ENCODE data around the gene LACTB. TPM values are rescaled to one million over a fixed set of nuclear protein-coding genes. Genes with fewer than 3 reads are reported as not detected.

The LACTB gene
- total and polyA plus RNA-seq, 7 donors, result 7.2 to 32.4 (median 11.2) TPM

DNA sequence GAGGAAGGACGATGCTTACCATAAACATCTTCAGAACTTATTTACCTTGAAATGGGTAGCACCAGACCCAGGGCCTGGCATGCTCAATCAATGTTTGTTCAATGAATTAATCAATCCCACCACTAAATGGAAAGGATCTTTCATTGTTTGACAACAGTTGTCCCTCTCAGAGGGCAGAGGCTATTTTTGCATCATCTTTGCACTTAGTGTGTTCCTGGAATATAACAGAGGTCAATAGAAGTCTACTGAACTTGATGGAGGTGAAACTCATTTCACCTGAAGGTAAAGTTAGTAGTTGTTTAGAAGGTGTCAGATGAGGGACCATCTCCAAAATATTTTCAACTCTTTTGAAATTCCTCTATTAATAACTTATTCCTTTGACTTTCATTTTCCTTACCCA is 36.9 kb upstream of the LACTB start:
- peaks cover 0 to 51% (median 45%) of the 10 kb centered on the region in 4 donors for H3K4me1 ChIP-seq
- intact Hi-C loops (cut with DNase I), result no loop called here

DNA sequence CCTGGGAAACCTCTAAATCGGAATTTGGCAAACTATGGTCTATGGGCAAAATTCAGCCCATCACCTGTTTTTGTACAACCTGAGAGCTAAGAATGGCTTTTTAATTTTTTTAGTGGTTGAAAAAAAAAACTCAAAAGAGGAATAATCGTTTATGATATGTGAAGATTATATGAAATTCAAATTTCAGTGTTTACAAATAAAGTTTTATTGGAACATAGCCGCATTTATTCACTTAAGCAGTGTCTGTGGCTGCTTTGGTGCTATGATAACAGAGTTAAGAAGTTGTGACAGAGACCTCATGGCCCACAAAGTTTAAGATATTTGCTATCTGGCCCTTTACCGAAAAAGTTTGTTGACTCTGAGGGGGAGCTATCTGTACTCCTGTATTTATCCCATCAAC is 36.4 kb upstream of the LACTB start:
- intact Hi-C loops (cut with DNase I), result no loop called here
- no peak overlapping the region for H3K27ac ChIP-seq
- no peaks in the 10 kb centered on the region for H3K9me3 ChIP-seq
- 83 to 91% methylated on average over 4 of the region's 4 CpGs for WGBS, 2 donors
- TF ChIP-seq, protein P1, sequence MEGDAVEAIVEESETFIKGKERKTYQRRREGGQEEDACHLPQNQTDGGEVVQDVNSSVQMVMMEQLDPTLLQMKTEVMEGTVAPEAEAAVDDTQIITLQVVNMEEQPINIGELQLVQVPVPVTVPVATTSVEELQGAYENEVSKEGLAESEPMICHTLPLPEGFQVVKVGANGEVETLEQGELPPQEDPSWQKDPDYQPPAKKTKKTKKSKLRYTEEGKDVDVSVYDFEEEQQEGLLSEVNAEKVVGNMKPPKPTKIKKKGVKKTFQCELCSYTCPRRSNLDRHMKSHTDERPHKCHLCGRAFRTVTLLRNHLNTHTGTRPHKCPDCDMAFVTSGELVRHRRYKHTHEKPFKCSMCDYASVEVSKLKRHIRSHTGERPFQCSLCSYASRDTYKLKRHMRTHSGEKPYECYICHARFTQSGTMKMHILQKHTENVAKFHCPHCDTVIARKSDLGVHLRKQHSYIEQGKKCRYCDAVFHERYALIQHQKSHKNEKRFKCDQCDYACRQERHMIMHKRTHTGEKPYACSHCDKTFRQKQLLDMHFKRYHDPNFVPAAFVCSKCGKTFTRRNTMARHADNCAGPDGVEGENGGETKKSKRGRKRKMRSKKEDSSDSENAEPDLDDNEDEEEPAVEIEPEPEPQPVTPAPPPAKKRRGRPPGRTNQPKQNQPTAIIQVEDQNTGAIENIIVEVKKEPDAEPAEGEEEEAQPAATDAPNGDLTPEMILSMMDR (IDR thresholded peaks at IDR 0.05), result no peak
- TF ChIP-seq POLR2AphosphoS5 (IDR thresholded peaks at IDR 0.05) (no peak), EP300 (IDR thresholded peaks at IDR 0.05) (no peak), POLR2A (IDR thresholded peaks at IDR 0.05) (no peak)
- DNase-seq, result no peak
- no peaks in the 10 kb centered on the region for H3K36me3 ChIP-seq
- H3K4me3 ChIP-seq, result no peak overlapping the region
- no peaks in the 10 kb centered on the region for H3K27me3 ChIP-seq
- peaks cover 0 to 51% (median 41%) of the 10 kb centered on the region in 4 donors for H3K4me1 ChIP-seq

More for the DNA sequence above, 36.9 kb upstream of the LACTB start:
- WGBS, 2 donors, result 88 to 98% methylated on average over 1 of the region's 1 CpG
- DNase-seq, result peak; percentile 28
- Histone ChIP-seq H3K36me3 (no peaks in the 10 kb centered on the region), H3K27me3 (no peaks in the 10 kb centered on the region), H3K4me3 (no peak overlapping the region), H3K9me3 (no peaks in the 10 kb centered on the region), H3K27ac (no peak overlapping the region)
- TF ChIP-seq POLR2A (IDR thresholded peaks at IDR 0.05), result no peak
- TF ChIP-seq POLR2AphosphoS5 (IDR thresholded peaks at IDR 0.05), result no peak
- TF ChIP-seq, protein P1 (IDR thresholded peaks at IDR 0.05), result no peak

DNA sequence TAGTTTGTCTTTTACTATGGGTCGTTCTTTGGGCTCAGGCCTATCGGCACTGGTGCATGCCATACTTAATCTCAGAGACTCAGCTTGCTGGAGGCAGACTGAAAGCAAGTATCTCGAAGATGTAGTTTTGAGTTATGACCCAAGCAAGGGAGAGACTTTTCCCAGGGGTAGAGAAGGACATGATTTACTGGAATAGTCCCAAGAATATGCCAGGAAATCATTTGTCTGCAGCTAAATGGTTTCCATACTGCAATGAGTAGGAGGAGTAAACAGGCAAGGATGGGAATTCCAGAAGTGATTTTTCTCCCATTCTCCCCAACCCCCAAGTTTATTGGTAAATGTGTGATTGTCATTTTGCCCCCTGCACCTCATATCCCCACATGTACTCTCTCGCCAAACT is 35.4 kb upstream of the LACTB start:
- Histone ChIP-seq H3K27ac (no peak overlapping the region), H3K9me3 (no peaks in the 10 kb centered on the region), H3K4me1 (peaks cover 0 to 43% (median 33%) of the 10 kb centered on the region in 4 donors), H3K4me3 (no peak overlapping the region), H3K27me3 (no peaks in the 10 kb centered on the region), H3K36me3 (no peaks in the 10 kb centered on the region)
- WGBS, 2 donors, result 87 to 90% methylated on average over 4 of the region's 4 CpGs
- TF ChIP-seq POLR2AphosphoS5 (IDR thresholded peaks at IDR 0.05), result no peak
- TF ChIP-seq, protein P1 (IDR thresholded peaks at IDR 0.05), result no peak
- DNase-seq, result no peak
- intact Hi-C loops (cut with DNase I), result no loop called here

DNA sequence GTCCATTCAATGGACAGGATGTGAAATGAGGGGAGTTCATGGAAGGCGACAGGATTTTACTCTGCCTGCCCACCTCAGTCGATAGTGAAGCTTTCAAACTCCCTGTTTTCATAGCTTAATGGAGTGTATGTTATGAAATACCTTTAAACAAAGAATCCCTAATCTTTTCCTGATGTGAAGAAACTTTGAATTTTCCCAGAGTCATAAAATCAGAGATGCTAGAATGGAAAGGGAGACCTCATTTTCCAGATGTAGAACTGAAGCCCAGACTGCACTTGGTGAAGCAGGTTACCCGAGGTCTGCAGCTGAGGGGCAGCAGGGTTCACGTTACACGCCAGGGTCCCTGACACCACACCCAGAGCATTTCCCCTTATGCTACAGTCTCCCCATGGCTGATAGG is 34.7 kb upstream of the LACTB start:
- H3K27me3 ChIP-seq, result no peaks in the 10 kb centered on the region
- H3K36me3 ChIP-seq, result no peaks in the 10 kb centered on the region
- no peak for TF ChIP-seq EP300 (IDR thresholded peaks at IDR 0.05)
- TF ChIP-seq POLR2AphosphoS5 (IDR thresholded peaks at IDR 0.05), result no peak
- no peak for TF ChIP-seq POLR2A (IDR thresholded peaks at IDR 0.05)
- TF ChIP-seq, protein P1 (IDR thresholded peaks at IDR 0.05), result no peak
- peaks cover 0 to 43% (median 33%) of the 10 kb centered on the region in 4 donors for H3K4me1 ChIP-seq
- DNase-seq, result no peak
- no peak overlapping the region for H3K4me3 ChIP-seq
- intact Hi-C loops (cut with DNase I), result no loop called here
- H3K27ac ChIP-seq, result no peak overlapping the region
- 77 to 82% methylated on average over 5 of the region's 5 CpGs for WGBS, 2 donors
- H3K9me3 ChIP-seq, result no peaks in the 10 kb centered on the region

- Histone ChIP-seq H3K36me3 (no peaks in the 10 kb centered on the region), H3K9me3 (no peaks in the 10 kb centered on the region), H3K4me3 (no peak overlapping the region), H3K27me3 (no peaks in the 10 kb centered on the region), H3K27ac (peak overlapping the region; percentile 73 to 82 (median 74)), H3K4me1 (peaks cover 0 to 28% (median 23%) of the 10 kb centered on the region in 4 donors)
- 45 to 68% methylated on average over 6 of the region's 6 CpGs for WGBS, 2 donors
- TF ChIP-seq EP300 (IDR thresholded peaks at IDR 0.05), result no peak
- TF ChIP-seq POLR2AphosphoS5 (IDR thresholded peaks at IDR 0.05), result peak in 2 of 4 donors; percentile 28 to 55
- no peak for DNase-seq
- intact Hi-C loops (cut with DNase I), result no loop called here
Observed at GRCh38 chr15:63088533-63089245, 33.0 kb upstream of the LACTB start.
